ENCODE results near the gene KDM4C.

Gene KDM4C

GRCh38 chr9:7119612-7120011 lies 361.8 kb downstream of the KDM4C start:
- DNase-seq (ENCODE audit: low read depth in 2 of 2): no peak
- no peak for TF ChIP-seq CTCF (IDR thresholded peaks at IDR 0.05; ENCODE audit: low read depth, low read length)
- no peak overlapping the region for H3K4me3 ChIP-seq (replicated peaks in 1 of 2; ENCODE audit: low read depth in 2 of 2, low read length in 2 of 2)

GRCh38 chr9:7121055-7121454 lies 363.3 kb downstream of the KDM4C start:
- no peak overlapping the region for H3K4me3 ChIP-seq (replicated peaks in 1 of 2; ENCODE audit: low read depth in 2 of 2, low read length in 2 of 2)
- no peak for TF ChIP-seq CTCF (IDR thresholded peaks at IDR 0.05; ENCODE audit: low read depth, low read length)
- DNase-seq (ENCODE audit: low read depth in 2 of 2): peak in 1 of 2 donors; percentile 7

GRCh38 chr9:7121664-7122063 lies 363.9 kb downstream of the KDM4C start:
- no peak for TF ChIP-seq CTCF (IDR thresholded peaks at IDR 0.05; ENCODE audit: low read depth, low read length)
- no peak for DNase-seq (ENCODE audit: low read depth in 2 of 2)
- no peak overlapping the region for H3K4me3 ChIP-seq (replicated peaks in 1 of 2; ENCODE audit: low read depth in 2 of 2, low read length in 2 of 2)

- no peak overlapping the region for H3K4me3 ChIP-seq (replicated peaks in 1 of 2; ENCODE audit: low read depth in 2 of 2, low read length in 2 of 2)
- DNase-seq (ENCODE audit: low read depth in 2 of 2): peak in 1 of 2 donors; percentile 9
- no peak for TF ChIP-seq CTCF (IDR thresholded peaks at IDR 0.05; ENCODE audit: low read depth, low read length)
These were observed 366.0 kb downstream of the KDM4C start for GRCh38 chr9:7123743-7124142.

- DNase-seq (ENCODE audit: low read depth in 2 of 2): no peak
- no peak overlapping the region for H3K4me3 ChIP-seq (replicated peaks in 1 of 2; ENCODE audit: low read depth in 2 of 2, low read length in 2 of 2)
- no peak for TF ChIP-seq CTCF (IDR thresholded peaks at IDR 0.05; ENCODE audit: low read depth, low read length)
These were observed 367.5 kb downstream of the KDM4C start for GRCh38 chr9:7125231-7125630.

- no peak for DNase-seq (ENCODE audit: low read depth in 2 of 2)
- H3K4me3 ChIP-seq (replicated peaks in 1 of 2; ENCODE audit: low read depth in 2 of 2, low read length in 2 of 2): no peak overlapping the region
- no peak for TF ChIP-seq CTCF (IDR thresholded peaks at IDR 0.05; ENCODE audit: low read depth, low read length)
These were observed 371.6 kb downstream of the KDM4C start for GRCh38 chr9:7129391-7129790.

- H3K4me3 ChIP-seq (replicated peaks in 1 of 2; ENCODE audit: low read depth in 2 of 2, low read length in 2 of 2): no peak overlapping the region
- no peak for TF ChIP-seq CTCF (IDR thresholded peaks at IDR 0.05; ENCODE audit: low read depth, low read length)
- DNase-seq (ENCODE audit: low read depth in 2 of 2): no peak
These were observed 372.6 kb downstream of the KDM4C start for GRCh38 chr9:7130266-7130820.
